Ecto neural progenitor cell (in vitro differentiated cells): ENCODE results near the gene TTLL12.
A peak's percentile ranks its signal among the peaks of the same experiment; 100 is the strongest.

Experiments
- DNase-seq: peaks from one replicate; pipeline ENCODE4 v3.0.0-alpha.2; 2018; ENCODE audit warnings: low spot score

Gene TTLL12

DNA sequence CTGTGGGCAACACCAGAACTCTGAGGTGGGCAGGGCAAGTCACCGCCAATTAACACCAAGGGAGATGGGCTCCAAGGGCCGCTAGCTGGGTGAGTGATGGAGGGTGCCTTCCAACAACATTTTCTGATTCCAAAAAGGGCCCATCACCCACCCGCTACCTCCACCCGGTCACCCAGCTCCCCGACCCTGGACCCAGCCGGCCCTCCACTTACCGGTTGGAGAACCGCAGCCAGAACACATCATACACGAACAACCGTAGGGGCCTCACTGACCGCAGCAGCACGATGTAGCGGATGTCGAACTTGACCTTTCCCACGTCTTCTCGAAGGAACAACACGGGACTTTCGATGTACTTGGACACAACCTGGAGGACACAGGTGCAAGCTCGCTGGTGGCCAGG, 14.7 kb downstream of the TTLL12 start:
- DNase-seq: no peak

DNA sequence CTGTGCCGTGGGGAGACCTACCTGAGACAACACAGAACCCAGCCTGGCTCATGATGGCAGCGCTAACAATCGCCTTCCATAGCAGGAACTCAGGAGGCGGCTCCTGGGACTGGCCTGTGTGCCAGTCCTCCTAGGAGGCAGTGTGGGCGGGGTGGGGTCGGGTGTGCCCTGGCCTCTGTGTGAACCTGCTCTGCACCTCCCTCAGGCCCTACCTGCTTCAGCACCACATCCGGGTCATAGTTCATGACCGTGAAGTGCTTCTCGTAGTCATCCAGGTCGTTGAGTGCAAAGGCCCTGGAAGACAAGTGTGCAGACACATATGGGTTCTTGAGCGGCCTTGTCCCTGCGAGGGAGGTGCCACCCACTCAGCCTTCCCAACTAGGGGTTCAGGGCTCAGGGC, 15.3 kb downstream of the TTLL12 start:
- DNase-seq: no peak

DNA sequence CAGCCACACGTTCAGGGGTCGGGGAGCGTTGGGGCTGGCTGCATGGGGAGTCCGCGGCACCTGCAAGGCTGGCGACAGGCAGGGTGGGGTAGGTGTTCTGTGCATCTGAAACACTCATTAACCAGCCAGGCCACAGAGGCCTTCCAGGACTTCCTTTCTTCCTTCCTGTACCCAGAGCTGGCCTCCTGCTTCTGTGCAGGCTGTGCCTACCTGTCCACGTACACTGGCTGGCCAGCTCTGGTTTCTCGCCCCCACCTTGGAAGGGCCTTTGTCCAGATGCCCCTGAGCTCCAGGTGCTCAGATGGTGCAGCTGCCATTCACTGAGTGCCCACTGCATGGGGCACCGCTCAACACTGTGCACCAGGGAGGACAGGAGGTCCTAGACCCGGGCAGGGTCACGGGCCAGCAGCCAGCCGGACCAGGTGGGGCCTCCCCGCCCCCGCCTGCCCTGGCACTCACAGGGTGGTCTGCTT, 15.9 kb downstream of the TTLL12 start:
- no peak for DNase-seq

DNA sequence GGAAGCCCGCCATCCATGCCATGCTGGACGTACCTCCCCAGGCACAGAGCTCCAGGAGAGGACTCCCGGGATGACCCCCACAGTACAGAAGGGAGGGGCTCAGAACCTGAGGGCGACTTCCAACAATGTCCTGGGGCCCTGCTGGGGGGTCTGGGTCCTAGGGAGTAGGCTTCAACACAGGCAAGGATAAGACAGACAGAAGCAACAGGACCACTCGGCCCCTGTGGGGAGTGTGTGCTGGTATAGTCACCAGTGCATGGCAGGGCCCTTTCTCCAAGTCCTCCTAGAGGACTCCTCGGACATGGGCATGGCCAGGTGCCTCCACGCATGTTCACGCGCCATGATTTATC, 16.8 kb downstream of the TTLL12 start:
- no peak for DNase-seq

DNA sequence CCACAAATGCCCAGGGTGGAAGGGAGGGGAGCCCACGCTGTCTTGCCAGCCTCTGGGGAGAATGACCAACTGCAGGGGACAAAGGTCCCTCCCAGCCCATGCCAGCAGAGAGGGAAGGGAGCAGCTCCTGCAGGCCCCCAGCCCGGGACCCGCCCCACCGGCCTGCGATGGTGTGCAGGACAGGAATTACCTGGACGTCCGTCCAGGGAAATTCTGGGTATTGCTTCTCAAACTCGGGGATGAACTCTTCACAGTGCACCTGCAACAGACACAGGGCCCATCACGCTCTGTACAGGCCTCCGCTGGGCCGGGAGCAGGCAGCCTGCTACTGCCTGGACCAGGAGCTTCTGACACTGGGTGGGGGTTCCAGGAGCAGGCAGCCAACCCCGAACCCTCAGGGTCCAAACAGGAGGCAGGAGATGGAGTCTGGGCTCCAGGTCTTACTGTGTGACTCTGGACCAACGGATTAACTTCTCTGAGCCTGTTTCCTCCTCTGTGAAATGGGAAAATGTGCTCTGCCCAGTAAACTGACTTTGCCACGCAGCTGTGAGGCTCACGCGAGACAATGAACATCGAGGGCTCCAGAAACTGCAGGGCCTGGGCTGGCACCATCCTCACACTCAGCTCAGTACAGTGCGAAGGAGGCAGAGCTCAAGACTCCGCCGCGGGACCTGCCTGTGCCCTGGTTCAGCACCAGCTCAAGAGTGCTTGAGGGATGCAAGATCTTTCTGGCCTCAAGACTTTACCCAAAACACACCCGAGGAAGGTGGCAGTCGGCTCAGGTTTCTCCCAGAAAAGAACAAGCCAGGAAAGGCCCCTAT, 17.4 kb downstream of the TTLL12 start:
- DNase-seq: no peak

DNA sequence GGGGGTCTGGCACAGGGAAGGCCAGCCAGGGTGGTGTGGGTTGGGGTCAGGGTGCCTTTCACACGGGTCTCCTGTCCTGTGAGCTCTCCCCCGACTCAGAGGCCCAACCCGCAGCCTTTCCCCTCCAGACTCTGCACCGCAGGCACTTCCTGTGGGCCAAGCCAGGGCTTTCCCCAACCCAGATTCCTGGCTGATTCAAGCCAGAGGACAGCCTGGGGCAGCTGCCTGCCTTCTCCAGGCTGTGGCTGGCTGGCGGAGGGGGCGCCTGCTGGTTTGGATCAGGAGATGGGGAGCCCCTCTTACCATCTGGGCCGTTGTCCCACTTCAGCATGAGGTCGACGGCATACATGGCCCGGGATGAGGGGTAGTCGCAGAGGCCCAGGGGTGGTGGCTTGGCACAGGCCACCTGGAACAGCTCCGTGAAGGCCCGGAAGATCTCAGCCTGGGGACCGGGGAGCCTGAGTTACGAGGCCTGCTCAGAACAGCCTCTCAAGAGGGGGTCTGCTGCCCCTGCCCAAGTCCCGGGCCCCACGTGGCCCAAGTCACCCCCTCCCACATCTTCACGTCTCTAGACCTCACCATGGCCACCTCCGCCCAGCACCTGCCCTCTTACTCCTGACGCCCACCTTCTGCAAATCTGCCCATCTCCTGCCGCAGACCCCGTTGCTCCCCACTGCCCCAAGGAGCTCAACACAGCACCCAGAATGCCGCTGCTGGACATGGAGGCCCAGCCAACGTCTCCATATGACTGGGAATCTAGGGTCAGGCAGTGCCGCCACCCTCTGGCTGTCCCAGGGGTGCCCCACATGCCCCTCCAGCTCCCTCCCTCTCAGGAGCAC, 18.2 kb downstream of the TTLL12 start:
- no peak for DNase-seq

DNA sequence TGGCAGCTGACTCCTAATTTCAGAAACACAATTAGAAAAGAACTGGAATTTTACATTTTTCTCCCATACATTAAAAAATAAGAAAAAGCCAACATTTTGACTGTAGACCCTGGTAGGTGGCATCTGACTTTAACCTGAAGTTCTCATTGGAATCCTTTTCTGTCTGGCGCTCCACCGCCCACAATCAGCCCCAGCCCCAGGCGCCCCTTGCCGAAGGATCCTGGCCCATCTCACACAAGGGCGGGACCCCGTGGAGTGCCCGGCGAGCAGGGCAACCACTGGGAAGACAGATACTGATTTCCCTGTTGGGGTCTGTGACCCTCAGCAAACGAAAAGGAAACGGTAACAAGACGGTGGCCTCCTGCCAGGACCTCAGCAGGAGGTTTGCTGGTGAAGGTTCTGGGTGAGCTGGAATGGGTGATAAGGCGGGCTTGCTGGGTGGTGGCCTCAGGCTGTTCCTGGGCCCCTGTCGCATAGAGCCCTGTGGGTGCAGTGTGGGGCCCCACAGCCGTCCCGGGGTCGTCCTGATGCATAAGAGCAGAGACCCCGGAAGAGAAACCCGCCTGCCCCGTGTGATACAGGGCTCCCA, 19.8 kb downstream of the TTLL12 start:
- DNase-seq: no peak

DNA sequence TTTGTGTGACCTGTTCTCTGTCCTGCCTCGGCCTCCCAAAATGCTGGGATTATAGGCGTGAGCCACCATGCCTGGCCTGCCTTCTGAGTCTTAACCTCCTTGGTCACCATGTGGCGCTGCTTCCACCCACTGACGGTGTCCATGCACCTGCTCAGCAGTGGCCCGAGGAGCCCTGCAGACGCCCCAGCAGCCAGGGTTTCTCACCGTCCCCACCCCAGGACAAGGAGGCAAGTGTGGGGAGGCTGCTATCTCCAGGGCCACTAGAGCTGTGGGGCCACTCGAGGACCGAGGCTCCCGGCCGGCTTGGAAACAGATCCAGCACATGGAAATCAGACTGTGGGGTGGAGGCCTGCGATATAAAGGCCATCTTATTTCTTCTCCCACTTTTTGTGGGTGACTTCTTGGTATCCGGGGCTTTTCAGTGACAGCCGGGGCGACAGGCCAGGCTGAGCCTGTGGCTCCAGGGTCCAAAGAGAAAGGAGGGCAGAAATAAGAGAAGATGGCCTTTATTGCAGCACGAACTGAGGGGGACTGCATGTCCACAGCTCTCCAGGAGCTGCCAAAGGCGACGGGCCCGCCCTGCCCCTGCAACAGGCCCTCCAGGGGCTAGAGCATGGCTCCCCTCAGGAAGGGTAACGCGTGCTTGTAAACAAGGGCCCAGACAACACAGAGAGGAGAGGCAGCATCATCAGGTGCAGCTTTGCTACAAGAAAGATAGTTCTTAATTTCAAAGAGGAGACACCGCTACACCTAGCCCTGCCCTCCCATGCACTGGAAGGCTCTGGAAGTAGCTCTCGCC, 20.6 kb downstream of the TTLL12 start:
- DNase-seq: no peak

DNA sequence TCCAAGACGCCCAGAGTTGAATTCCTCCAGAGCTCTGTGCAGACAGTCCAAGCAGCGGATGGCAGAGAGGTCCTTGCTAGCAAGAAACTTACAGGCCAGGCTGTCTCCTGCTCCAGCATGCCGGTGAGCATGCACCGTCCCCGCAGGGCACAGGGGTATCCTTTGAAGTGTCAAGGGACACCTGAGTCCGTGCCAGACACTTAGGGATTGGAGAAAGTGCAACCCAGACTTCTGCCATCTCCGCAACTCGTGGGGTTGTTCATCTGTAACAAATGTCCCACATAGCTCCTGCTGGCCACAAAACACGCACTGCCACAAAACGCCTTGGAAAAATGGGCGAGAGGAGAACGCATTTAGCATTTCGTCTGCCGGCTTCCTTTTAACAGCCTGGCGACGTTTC, 22.3 kb downstream of the TTLL12 start:
- no peak for DNase-seq

DNA sequence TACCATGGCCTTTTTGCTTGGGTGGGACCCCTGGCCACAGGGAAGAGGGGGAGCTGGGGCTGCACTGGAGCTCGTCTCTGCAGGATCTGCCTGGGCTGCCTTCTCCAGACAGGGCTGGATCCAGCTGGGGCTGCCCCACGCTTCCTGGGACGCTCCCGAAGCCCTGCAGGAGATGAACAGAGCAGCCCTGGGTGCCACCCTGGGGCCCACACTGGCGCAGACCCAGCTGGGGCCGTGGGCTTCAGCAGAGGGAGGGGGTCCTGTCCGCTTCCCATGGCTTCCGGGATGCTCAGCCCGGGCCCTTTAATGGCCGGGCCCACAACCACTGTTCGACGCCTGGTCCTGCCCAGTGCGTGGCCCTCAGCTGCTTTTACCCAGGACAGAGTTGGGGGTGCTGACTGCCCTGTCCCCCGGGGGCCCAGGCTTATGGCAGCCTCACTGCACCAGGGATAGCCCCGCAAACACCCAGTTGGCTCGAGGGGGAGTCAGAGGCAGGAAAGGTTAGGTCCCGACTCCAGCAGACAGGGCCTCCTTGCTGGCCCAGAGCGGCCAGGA, 23.6 kb downstream of the TTLL12 start:
- DNase-seq: no peak

DNA sequence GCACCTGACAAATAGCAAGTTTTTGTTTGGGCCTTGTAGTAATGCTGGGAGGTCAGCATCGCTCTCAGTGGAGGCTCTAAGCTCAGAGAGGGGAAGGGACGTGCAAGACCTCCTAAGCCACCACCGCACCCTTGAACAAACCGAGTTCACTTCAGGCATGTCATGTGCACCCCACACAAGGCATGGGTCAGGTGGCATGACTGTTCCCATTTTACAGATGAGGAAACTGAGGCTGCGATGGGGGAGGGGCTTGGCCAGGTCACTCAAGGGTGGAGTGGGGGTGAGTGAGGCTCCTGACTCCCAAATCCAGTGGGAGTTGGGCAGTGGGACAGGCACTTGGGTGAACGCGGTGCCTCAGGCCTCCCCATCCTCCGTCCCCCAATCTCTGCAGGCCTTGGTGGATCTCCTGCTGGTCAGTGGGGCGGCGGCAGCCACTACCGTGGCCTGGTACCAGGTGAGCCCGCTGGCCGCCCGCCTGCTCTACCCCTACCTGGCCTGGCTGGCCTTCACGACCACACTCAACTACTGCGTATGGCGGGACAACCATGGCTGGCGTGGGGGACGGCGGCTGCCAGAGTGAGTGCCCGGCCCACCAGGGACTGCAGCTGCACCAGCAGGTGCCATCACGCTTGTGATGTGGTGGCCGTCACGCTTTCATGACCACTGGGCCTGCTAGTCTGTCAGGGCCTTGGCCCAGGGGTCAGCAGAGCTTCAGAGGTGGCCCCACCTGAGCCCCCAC, 24.4 kb downstream of the TTLL12 start:
- no peak for DNase-seq

DNA sequence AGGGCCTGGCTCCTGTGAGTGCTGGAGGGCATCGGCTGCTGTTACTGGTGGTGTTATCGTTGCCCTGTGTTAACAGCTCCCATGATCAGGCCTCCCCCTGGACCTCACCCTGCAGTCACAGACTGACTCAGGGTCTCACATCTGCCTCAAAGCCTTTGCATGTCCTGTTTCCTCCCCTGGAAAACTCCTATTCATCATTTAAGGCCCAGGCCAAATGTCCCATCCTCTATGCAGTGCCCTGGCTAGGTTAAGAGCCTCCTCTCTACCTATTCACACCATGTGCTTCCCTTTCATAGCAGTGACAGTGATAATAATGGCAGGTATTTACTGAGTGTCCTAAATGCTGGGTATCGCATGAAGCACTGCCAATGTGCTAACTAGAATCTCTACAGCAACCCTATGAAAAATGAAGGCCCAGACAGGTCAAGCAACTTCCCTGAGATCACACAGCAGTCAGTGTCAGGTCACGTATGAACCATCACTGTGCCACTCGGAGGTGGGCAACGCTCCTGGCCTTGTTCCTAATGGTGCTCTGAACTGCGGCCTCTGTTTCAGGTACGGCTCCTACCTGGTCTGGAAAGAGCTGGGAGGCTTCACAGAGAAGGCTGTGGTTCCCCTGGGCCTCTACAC, 26.3 kb downstream of the TTLL12 start:
- DNase-seq: no peak

DNA sequence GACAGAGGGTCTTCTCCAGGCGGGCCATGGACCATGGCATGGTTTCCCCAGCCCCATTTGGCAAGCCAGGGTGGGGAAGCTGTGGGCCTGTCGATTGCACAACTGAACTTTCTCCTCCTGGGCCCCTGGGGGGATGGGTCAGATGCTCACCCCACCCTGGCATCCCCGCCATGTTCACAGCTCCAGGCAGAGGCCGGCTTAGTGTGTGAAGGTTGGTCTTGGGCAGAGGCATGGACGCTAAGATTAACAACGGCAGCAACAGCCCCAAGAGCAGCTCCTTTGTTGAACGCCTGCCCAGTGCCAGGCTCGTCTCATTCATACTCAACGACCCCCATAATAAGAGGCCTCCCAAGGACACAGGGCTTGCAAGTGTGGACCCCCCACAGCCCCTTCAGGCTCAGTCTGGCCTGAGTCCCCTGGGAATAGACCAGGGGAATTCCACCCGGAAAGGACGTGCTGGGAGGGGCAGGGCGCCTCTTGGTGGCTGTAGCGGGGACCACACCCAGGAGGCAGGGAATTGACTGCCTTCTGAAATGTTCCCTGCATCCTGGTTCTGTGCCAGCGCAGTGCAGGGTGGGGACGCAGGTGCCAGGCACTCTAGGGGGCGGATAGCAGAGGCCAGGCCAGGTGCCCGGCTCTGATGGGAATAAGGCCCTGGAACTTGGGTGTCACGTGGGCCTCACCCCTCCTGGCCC, 27.3 kb downstream of the TTLL12 start:
- DNase-seq: peak; percentile 64

DNA sequence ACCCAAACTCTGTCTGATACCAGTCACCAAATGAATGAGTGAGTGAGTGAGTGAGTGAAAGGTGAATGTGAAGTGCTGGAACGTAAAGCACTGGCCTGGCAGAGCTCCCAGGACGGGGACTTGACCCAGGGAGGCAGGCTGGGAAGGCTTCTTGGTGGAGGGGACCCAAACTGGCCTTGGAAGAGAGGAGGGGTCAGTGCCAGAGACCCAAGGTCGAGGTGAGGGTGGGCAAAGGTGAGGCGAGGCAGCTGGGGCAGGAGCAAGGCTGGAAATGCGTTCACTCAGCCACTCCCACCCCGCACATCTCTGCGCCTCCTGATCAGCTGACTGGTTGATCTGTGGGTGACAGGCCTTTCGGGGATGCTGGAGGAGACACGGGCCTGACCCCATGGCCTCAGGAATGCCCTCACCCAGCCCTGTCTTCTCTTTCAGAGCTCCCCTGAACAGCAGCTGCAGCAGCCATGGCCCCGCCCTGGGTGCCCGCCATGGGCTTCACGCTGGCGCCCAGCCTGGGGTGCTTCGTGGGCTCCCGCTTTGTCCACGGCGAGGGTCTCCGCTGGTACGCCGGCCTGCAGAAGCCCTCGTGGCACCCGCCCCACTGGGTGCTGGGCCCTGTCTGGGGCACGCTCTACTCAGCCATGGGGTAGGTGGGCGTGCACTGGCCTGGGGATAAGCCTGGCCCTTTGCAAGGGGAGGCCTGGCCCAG, 28.0 kb downstream of the TTLL12 start:
- DNase-seq: no peak

DNA sequence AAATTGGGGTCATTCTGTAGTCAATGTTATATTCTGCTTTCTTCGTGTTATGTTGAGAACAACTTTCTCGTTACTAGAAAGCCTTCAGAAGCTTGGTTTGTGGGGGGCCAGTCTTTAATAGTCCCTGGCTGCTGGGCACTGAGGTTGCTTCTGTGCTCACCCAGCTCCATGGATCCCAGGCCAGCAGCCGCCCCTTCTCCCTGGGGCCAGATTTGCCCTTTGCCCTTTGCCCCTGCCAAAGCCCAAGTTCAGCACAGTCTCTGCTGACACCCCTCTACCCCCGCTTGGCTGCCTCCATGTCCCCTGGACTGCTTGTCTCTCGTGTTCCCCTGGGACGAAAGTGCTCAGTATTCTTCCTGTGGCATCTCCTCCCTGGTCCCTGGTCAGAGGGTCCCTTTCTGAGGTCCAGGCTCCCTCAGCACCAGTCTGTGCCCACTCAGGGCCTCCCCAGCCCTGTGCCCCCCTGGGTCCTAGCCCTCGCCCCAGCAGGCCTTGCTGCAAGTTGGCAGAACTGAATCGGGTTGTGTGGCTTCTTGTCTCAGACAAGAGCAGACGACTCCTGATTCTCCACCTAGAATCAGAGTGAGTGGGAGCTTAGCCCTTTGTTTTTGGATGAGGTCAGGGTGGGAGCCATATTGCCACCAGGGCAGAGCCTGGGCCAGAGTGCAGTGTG, 28.9 kb downstream of the TTLL12 start:
- DNase-seq: no peak

DNA sequence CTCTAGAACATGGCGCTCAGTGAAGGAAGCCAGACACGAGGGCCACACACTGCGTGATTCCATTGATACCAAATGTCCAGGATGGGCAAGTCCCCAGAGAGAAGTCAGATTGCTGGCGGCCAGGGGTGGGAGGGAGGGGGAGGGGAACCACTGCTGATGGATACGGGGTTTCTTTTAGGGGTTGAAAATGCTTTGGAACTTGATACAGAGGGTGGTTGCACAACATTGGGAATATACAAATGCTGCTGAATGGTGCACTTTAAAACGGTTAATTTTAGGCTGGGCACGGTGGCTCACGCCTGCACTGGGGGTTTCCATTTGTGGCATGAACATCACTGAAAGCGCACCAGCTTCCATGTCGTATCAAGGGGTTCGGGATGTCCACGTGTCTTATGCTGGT, 30.5 kb downstream of the TTLL12 start:
- DNase-seq: no peak

DNA sequence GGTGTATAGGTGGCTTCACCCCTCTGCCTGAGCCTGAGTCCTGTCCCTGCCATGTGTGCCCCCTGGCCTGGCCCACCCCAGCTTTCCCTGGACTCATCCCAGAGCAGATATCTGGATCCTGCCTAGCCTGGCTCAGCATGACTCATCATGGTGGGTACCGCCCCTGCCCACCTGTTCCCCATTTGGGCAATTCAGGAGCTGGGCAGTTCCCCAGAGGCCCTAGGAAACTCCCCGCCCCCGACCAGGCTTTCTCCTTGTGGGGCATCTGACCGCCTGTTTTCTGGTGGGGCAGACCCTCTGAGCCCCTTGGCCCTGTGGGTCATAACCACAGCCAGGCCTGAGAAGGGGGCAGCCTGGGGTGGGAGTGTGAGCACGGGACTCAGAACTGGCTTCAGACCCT, 31.1 kb downstream of the TTLL12 start:
- no peak for DNase-seq

DNA sequence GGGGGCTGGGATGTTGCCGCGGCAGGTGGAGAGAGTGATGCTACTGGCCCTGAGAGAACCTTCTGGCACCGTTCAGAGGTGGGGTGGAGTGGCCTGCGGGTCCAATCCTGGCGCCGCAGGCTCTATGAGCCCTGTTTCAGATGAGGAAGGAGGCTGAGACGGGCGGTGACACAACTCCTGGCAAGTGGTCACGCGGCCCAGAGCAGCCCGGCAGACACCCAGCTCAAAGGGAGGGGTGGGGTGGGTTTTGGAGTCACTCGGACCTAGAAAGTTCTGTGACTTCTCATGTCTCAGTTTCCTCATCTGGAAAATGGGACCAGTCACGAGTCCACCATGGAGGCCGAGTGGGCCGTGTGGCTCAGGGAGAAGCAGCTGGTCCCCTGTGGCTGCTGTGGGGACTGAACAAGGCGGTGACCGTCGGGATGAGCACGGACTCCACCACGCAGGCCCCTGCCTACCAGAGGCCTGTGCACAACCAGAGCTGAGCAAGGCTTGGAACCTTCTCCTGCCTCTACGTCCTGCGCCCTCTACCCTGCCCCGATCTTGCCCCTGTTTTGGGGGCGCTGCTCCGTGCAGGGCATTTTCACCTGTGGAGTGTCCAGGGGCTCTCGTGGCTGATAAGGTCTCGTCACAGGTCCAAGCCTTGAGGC, 31.9 kb downstream of the TTLL12 start:
- DNase-seq: no peak
